ENCODE measurements around the gene NEU1. TPM values are rescaled to one million over a fixed set of nuclear protein-coding genes. Genes with fewer than 3 reads are reported as not detected.
A peak's percentile ranks its signal among the peaks of the same experiment; 100 is the strongest.

The NEU1 gene
- total and polyA plus RNA-seq, 2 donors (not counting 1 experiment from before 2014, with no cell fraction given) = 25.3 to 35.1 TPM

DNA sequence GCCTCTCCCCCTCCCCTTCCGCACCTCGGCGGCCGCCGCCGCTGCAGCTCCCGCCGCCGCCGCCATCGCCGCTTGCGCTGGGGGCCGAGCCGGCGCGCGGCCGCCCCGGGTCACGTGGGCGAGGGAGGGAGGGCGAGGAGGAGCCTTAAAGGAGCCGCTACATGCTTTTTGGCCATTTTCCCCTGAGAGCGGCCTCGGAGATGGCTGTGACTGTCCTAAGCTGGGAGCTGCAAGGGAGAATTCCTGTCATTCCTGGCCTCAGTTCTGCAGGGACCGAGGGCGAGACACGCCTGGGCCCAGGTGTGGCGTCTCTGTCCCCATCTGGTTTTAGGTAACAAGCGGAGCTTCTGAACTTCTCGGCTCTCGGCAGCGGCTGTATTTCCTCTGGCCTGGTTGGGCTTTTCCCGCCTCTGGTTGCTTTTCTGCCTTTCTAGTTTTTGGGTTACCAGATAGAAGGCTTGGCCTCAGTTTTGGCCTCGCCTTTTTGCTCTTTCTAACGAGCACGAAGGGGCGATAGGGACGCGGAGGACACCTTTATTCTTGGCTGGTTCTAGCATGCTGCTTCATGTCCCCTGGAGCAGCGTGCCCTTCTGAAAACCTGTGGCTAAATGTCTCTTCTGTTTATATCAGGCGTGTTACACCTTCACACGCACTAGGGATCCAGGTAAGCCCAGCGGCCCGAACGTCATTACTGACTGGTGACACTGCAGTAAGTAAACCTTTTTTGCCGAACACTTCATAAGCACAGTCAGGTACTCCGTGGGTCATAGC lies 35.2 kb upstream of the NEU1 start, which contains the start of gene EHMT2:
TSS of gene EHMT2 (minus strand) at position 87 of the 771 bp plus-strand sequence. CDS start at position 66, 21 bp downstream.
- Histone ChIP-seq H3K27ac (ENCODE audit: low read length in 2 of 2) (peak within 1 kb of the TSS; percentile 76 to 85), H2AFZ (ENCODE audit: insufficient read depth, low read depth, low read length, poor library complexity, severe bottlenecking) (peak within 1 kb of the TSS; percentile 99), H4K20me1 (ENCODE audit: control insufficient read depth, insufficient read depth, low read length, poor library complexity, severe bottlenecking) (no peaks in the 10 kb centered on the region), H3K79me2 (ENCODE audit: control insufficient read depth, insufficient read depth, low read length) (peaks cover 4% of the 10 kb centered on the region), H3K27me3 (replicated peaks in 1 of 4; ENCODE audit: control extremely low read depth in 1 of 4, control insufficient read depth in 3 of 4, insufficient read depth in 4 of 4, low read length in 3 of 4) (no peaks in the 10 kb centered on the region), H3K9me3 (ENCODE audit: control extremely low read depth in 1 of 3, control insufficient read depth in 2 of 3, insufficient read depth in 1 of 3, low read length in 2 of 3) (no peaks in the 10 kb centered on the region), H3K9ac (ENCODE audit: low read length) (peak within 1 kb of the TSS; percentile 95), H3K36me3 (replicated peaks in 1 of 2; ENCODE audit: control extremely low read depth in 1 of 2, control insufficient read depth in 1 of 2, extremely low read depth in 1 of 2, insufficient read depth in 2 of 2, low read length in 1 of 2) (peaks cover 0 to 11% of the 10 kb centered on the region in 2 experiments), H3K4me2 (replicated peaks; ENCODE audit: low read depth, low read length, poor library complexity, severe bottlenecking) (peak within 1 kb of the TSS; percentile 96), H3K4me3 (ENCODE audit: control extremely low read depth in 1 of 5, extremely low read depth in 1 of 5, insufficient read depth in 1 of 5, low read depth in 2 of 5, low read length in 4 of 5) (peak within 1 kb of the TSS; percentile 80 to 100 (median 94)), H3K4me1 (ENCODE audit: control insufficient read depth in 2 of 2, insufficient read depth in 2 of 2, low read length in 2 of 2) (peaks cover 13 to 30% of the 10 kb centered on the region in 2 donors)
- ChIA-PET POLR2A (interaction anchor here (0.6 to 1.7 kb wide), 13 partner anchors 10 to 739 kb away, joined by 3 to 9 read pairs (median 5); partner anchors contain the start of genes BAG6, C6orf47, DDAH2 and DXO), CTCF (interaction anchor here (0.6 to 1.5 kb wide), 7 partner anchors 10 to 300 kb away, joined by 3 to 5 read pairs (median 3); no protein-coding TSS in a partner anchor)
- DNase-seq (peak; percentile 91), ATAC-seq (ENCODE audit: low read depth) (peak; percentile 46)
- peak within 1 kb of the TSS; percentile 96 for H3K4me3 Mint-ChIP-seq
- intact Hi-C loops (cut with micrococcal nuclease) = loop anchor here (1.0 to 5.0 kb wide), 8 partner anchors 34 to 351 kb away; partner anchors contain the start of genes ATP6V1G2, BAG6, CLIC1 and CSNK2B
- WGBS (ENCODE audit: insufficient coverage) = under 1% methylated on average over 43 of the region's 49 CpGs
- no peaks in the 10 kb centered on the region for H3K27me3 Mint-ChIP-seq
- peak within 1 kb of the TSS; percentile 95 for H3K27ac Mint-ChIP-seq
- no peak for TF ChIP-seq EZH2 (IDR thresholded peaks at IDR 0.05; ENCODE audit: borderline replicate concordance, insufficient read depth, low read depth, low read length, poor library complexity, severe bottlenecking)
- no peak for TF ChIP-seq CTCF (IDR thresholded peaks at IDR 0.05)
- H3K9me3 Mint-ChIP-seq (ENCODE audit: insufficient read depth) = no peaks in the 10 kb centered on the region
- H3K4me1 Mint-ChIP-seq = peaks cover 36% of the 10 kb centered on the region
